ENCODE measurements around the gene EYS. TPM values are rescaled to one million over a fixed set of nuclear protein-coding genes. Genes with fewer than 3 reads are reported as not detected.

Gene EYS
- total and polyA plus RNA-seq, 8 donors = 0.03 to 0.25 (median 0.13) TPM

DNA sequence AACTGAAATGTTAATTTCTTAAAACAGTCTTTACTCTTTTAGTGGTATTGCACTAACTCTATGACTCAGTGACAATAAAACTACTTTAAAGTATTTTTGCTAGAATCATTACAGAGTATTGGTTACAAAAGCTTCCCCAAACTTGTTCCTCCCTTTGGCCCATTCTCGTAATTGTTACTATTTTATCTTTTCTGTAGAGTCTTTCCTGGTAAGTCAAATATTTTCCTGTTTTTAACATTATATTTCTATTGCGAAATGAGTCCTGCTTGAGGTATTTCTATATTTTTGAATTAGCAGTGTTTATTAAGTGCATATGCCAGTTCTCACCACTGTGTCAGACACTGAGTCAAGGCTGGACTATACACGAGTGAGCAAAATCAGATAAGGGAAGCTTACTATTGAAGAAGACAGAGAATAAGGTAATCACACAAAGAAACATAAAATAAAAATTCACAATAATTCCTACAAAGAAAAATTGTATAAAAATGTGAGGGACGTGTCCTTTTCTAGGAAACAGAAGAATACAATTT is 970.5 kb downstream of the EYS start:
- no peaks in the 10 kb centered on the region for H3K4me1 ChIP-seq

DNA sequence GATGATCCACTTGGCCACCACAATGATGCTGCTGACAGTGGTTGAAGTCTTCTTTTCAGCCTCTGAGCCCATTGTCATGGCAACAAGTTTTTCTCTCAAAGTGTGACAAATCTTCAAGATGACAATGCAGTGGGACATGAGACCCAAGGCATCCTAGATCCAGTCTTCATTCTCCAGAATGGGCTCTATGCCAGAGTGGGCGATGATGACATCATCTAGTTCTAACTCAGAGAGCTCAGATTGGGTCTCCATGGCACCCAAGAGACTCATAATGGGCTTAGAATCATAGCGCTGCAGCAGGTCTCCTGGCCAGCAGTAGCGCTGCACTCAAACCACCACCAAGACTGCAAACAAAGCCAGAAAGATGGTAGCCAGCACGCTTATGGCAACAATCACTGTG is 973.6 kb downstream of the EYS start:
- DNase-seq = no peak
- Histone ChIP-seq H3K27me3 (no peaks in the 10 kb centered on the region), H3K4me1 (no peaks in the 10 kb centered on the region), H3K36me3 (no peaks in the 10 kb centered on the region), H3K4me3 (no peak overlapping the region), H3K9me3 (no peaks in the 10 kb centered on the region), H3K27ac (no peak overlapping the region)
- 82 to 83% methylated on average over 4 of the region's 4 CpGs for WGBS, 2 donors
- intact Hi-C loops (cut with DNase I) = no loop called here
- TF ChIP-seq, protein P1, sequence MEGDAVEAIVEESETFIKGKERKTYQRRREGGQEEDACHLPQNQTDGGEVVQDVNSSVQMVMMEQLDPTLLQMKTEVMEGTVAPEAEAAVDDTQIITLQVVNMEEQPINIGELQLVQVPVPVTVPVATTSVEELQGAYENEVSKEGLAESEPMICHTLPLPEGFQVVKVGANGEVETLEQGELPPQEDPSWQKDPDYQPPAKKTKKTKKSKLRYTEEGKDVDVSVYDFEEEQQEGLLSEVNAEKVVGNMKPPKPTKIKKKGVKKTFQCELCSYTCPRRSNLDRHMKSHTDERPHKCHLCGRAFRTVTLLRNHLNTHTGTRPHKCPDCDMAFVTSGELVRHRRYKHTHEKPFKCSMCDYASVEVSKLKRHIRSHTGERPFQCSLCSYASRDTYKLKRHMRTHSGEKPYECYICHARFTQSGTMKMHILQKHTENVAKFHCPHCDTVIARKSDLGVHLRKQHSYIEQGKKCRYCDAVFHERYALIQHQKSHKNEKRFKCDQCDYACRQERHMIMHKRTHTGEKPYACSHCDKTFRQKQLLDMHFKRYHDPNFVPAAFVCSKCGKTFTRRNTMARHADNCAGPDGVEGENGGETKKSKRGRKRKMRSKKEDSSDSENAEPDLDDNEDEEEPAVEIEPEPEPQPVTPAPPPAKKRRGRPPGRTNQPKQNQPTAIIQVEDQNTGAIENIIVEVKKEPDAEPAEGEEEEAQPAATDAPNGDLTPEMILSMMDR (IDR thresholded peaks at IDR 0.05) = no peak
- no peak for FAIRE-seq
- ATAC-seq = no peak

More for the DNA sequence above, 970.5 kb downstream of the EYS start:
- Histone ChIP-seq H3K9me3 (no peaks in the 10 kb centered on the region), H3K27me3 (no peaks in the 10 kb centered on the region), H3K36me3 (no peaks in the 10 kb centered on the region), H3K27ac (no peak overlapping the region), H3K4me3 (no peak overlapping the region)
- FAIRE-seq (no peak), ATAC-seq (no peak), DNase-seq (no peak)
- 34 to 47% methylated on average over 4 of the region's 4 CpGs for WGBS, 2 donors
- intact Hi-C loops (cut with DNase I) = no loop called here
- TF ChIP-seq, protein P1 (IDR thresholded peaks at IDR 0.05) = no peak

DNA sequence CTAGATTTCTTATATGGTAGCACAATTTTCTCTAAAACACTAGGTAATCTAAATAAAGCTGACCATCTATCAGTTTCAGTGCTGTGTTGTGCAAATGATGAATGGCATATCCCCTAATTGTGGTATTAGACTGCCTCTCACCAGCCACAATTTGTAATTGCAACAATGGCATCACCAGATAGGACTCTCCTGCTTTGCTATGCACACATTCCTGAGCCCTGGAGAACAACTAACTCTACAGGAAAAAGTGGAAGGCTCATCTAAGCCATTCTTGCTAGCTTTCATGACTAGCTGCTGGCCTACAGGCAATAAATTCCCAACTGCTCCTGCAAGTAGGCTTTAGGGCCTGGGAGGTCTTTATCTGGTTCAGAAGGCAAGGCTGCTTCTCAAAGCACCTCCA is 974.1 kb downstream of the EYS start:
- H3K36me3 ChIP-seq = no peaks in the 10 kb centered on the region
- FAIRE-seq (no peak), ATAC-seq (no peak), DNase-seq (no peak)
- intact Hi-C loops (cut with DNase I) = no loop called here
- no peaks in the 10 kb centered on the region for H3K9me3 ChIP-seq
- H3K4me3 ChIP-seq = no peak overlapping the region
- no peak overlapping the region for H3K27ac ChIP-seq
- TF ChIP-seq, protein P1 (IDR thresholded peaks at IDR 0.05) = no peak
- H3K27me3 ChIP-seq = no peaks in the 10 kb centered on the region
- no peaks in the 10 kb centered on the region for H3K4me1 ChIP-seq

DNA sequence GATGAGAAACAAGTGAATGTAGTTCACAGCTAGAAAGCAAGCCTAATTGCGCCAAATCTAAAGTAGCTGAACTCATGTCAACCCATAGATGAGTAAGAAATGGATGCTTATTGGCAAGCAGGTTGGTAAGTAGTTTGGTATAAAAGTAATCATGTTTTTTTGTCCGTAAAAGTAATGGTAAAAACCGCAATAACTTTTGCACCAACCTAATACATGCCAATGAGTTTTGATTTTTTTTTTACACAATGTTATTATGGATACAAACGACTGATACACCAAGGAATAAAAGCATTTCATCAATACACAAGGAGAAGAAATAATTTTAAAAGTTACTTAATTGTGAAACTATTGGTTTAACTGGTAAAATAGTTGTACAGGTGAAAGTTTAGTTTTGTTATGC is 977.5 kb downstream of the EYS start:
- no peak for FAIRE-seq

DNA sequence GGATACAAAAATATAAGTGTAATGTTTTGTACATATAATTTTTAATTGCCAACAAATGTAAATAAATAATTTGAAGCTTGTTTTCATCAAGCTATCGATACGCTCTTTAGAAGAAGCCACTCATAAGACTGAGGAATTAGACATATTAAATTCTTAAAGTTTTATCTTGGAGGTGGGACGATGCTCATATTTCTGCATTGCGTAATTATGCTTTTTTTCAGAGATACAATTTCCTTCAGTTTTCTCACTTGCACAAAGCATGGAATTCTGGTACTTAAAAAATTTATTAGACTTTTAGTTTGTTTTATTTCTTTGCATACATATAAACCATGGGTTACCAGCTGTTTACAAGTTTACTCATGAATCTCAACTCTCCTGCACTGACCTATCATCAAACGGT is 980.0 kb downstream of the EYS start:
- TF ChIP-seq, protein P1 (IDR thresholded peaks at IDR 0.05) = no peak

More for the DNA sequence above, 977.5 kb downstream of the EYS start:
- 57 to 65% methylated on average over 4 of the region's 4 CpGs for WGBS, 2 donors
- no peak for ATAC-seq
- Histone ChIP-seq H3K4me3 (no peak overlapping the region), H3K36me3 (no peaks in the 10 kb centered on the region), H3K4me1 (no peaks in the 10 kb centered on the region), H3K9me3 (no peaks in the 10 kb centered on the region), H3K27ac (no peak overlapping the region), H3K27me3 (no peaks in the 10 kb centered on the region)
- no peak for DNase-seq
- TF ChIP-seq, protein P1 (IDR thresholded peaks at IDR 0.05) = no peak
- intact Hi-C loops (cut with DNase I) = no loop called here

More for the DNA sequence above, 980.0 kb downstream of the EYS start:
- H3K9me3 ChIP-seq = no peaks in the 10 kb centered on the region
- H3K4me3 ChIP-seq = no peak overlapping the region
- 76 to 83% methylated on average over 5 of the region's 5 CpGs for WGBS, 2 donors
- no peak overlapping the region for H3K27ac ChIP-seq
- no peaks in the 10 kb centered on the region for H3K4me1 ChIP-seq
- FAIRE-seq (no peak), ATAC-seq (no peak), DNase-seq (no peak)
- H3K27me3 ChIP-seq = no peaks in the 10 kb centered on the region
- intact Hi-C loops (cut with DNase I) = no loop called here
- no peaks in the 10 kb centered on the region for H3K36me3 ChIP-seq
